Loucy (cell line): Measurements from ENCODE around the gene PITPNB.

Experiments
- H2AFZ ChIP-seq: fragments of 200-600 bp; sonication (generic); 2 replicates; pipeline ENCODE4 v1.6.0; 2016; ENCODE audit warnings: antibody characterized with exemption, mild to moderate bottlenecking, low read length, moderate library complexity
- H3F3A ChIP-seq: fragments of 200-600 bp; 2 replicates; pipeline ENCODE4 v1.6.0; 2016; ENCODE audit warnings: antibody characterized with exemption, low read depth, mild to moderate bottlenecking
- H3K27me3 ChIP-seq: fragments of 200-600 bp; sonication (generic); 2 replicates; pipeline ENCODE4 v1.6.1; 2014; ENCODE audit warnings: low read length, mild to moderate bottlenecking; ENCODE audit not compliant: insufficient read depth, poor library complexity, severe bottlenecking
- H3K36me3 ChIP-seq: fragments of 200-600 bp; sonication (generic); 2 replicates; pipeline ENCODE4 v1.6.1; 2016; ENCODE audit warnings: low read length; ENCODE audit not compliant: insufficient read depth
- H3K4me1 ChIP-seq: fragments of 200-600 bp; sonication (generic); 2 replicates; pipeline ENCODE4 v1.5.1; 2014; ENCODE audit warnings: low read length, mild to moderate bottlenecking; ENCODE audit not compliant: insufficient read depth, poor library complexity, severe bottlenecking
- H3K4me2 ChIP-seq: fragments of 200-600 bp; sonication (generic); 2 replicates; pipeline ENCODE4 v1.6.0; 2014; ENCODE audit warnings: antibody characterized with exemption, low read length, low read depth, mild to moderate bottlenecking; ENCODE audit not compliant: poor library complexity, severe bottlenecking
- H3K4me3 ChIP-seq: fragments of 200-600 bp; sonication (generic); 2 replicates; pipeline ENCODE4 v1.5.1; 2014; ENCODE audit warnings: low read length, mild to moderate bottlenecking, mixed read lengths; ENCODE audit not compliant: poor library complexity, severe bottlenecking
- H3K79me2 ChIP-seq: fragments of 200-600 bp; sonication (generic); 2 replicates; pipeline ENCODE4 v1.6.1; 2014; ENCODE audit warnings: low read length; ENCODE audit not compliant: insufficient read depth
- H3K9ac ChIP-seq: fragments of 200-600 bp; sonication (generic); 2 replicates; pipeline ENCODE4 v1.6.0; 2014; ENCODE audit warnings: mild to moderate bottlenecking, low read depth, low read length, moderate library complexity; ENCODE audit not compliant: poor library complexity, severe bottlenecking
- H3K9me2 ChIP-seq: fragments of 200-600 bp; sonication (generic); replicated peaks from 2 replicates; pipeline ENCODE4 v1.6.1; 2016; ENCODE audit warnings: low read depth, low read length, mixed read lengths
- H3K9me3 ChIP-seq: fragments of 200-600 bp; sonication (generic); 2 replicates; pipeline ENCODE4 v1.6.1; 2014; ENCODE audit warnings: mild to moderate bottlenecking, antibody characterized with exemption, low read length, low read depth; ENCODE audit not compliant: insufficient read depth
- H4K20me1 ChIP-seq: fragments of 200-600 bp; sonication (generic); 2 replicates; pipeline ENCODE4 v1.6.0; 2014; ENCODE audit warnings: antibody characterized with exemption, low read length, mild to moderate bottlenecking; ENCODE audit not compliant: insufficient read depth, poor library complexity, severe bottlenecking
- EZH2phosphoT487 ChIP-seq: fragments of 200-600 bp; IDR thresholded peaks from 2 replicates; pipeline ENCODE4 v1.6.1; 2018; ENCODE audit warnings: antibody characterized with exemption, mild to moderate bottlenecking, moderate library complexity, borderline replicate concordance
- TF ChIP-seq, protein P1 (sequence below): fragments of 200-600 bp; sonication (generic); conservative IDR thresholded peaks from 2 replicates; pipeline ENCODE4 v1.5.1; 2014; ENCODE audit warnings: mild to moderate bottlenecking, antibody characterized with exemption, low read length

PITPNB gene

DNA sequence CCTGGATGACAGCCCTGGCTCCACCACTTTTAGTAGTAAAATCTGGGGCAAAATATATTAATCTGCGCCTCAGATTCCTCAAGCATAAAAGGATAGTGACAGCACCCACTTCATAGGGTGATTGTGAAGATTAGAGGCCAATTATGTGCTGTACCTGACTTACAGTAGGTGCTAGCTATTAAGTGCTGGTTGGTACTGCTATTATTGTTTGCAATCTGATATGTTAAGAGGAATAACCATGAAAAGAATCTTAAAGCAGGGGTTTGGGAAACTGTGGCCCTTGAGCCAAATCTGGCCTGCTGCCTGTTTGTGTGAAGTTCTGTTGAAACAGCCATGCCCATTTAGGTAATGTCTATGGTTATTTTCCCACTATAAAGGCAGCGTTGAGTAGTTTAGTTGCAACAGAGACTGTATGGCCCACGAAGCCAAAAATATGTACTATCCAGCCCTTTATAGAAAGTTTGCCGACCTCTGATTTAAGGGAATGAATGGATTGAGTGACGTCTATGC, 72.8 kb downstream of the PITPNB start:
- Histone ChIP-seq H3F3A (no peaks in the 10 kb centered on the region), H3K36me3 (peaks cover 34% of the 10 kb centered on the region; the same call in 1 of the 2 replicates), H3K4me1 (no peaks in the 10 kb centered on the region), H3K79me2 (no peaks in the 10 kb centered on the region), H3K4me3 (no peak overlapping the region), H4K20me1 (no peaks in the 10 kb centered on the region), H3K9ac (no peak overlapping the region), H3K9me3 (no peaks in the 10 kb centered on the region), H3K9me2 (no peaks in the 10 kb centered on the region), H3K4me2 (no peak overlapping the region), H2AFZ (no peak overlapping the region), H3K27me3 (no peaks in the 10 kb centered on the region)
- TF ChIP-seq, protein P1, sequence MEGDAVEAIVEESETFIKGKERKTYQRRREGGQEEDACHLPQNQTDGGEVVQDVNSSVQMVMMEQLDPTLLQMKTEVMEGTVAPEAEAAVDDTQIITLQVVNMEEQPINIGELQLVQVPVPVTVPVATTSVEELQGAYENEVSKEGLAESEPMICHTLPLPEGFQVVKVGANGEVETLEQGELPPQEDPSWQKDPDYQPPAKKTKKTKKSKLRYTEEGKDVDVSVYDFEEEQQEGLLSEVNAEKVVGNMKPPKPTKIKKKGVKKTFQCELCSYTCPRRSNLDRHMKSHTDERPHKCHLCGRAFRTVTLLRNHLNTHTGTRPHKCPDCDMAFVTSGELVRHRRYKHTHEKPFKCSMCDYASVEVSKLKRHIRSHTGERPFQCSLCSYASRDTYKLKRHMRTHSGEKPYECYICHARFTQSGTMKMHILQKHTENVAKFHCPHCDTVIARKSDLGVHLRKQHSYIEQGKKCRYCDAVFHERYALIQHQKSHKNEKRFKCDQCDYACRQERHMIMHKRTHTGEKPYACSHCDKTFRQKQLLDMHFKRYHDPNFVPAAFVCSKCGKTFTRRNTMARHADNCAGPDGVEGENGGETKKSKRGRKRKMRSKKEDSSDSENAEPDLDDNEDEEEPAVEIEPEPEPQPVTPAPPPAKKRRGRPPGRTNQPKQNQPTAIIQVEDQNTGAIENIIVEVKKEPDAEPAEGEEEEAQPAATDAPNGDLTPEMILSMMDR: no peak
- no peak for TF ChIP-seq EZH2phosphoT487

DNA sequence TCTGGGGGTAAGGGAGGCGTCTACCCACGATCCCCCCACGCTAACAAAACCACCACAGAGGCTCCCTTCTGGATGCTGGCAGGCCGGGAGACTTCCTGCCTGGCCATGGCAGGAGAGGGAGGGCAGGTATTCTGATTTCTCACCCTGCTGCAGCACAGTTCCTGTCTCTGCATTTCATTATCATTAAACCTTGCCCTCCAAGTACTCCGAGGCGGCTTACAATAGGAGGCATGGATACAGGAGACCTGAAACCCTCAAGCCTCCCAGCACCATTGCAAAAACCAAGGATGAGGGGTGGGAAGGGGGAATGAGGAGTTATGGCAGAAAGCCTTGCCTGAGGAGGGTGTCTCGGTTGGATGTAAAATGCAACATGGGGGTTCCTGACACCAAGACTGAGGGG, 73.4 kb downstream of the PITPNB start:
- no peaks in the 10 kb centered on the region for H3K9me3 ChIP-seq
- no peak overlapping the region for H2AFZ ChIP-seq
- TF ChIP-seq, protein P1: no peak
- no peak overlapping the region for H3K4me3 ChIP-seq
- H4K20me1 ChIP-seq: no peaks in the 10 kb centered on the region
- H3K4me2 ChIP-seq: no peak overlapping the region
- H3K4me1 ChIP-seq: no peaks in the 10 kb centered on the region
- no peak overlapping the region for H3K9ac ChIP-seq
- peaks cover 27% of the 10 kb centered on the region; the same call in 1 of the 2 replicates for H3K36me3 ChIP-seq
- no peaks in the 10 kb centered on the region for H3K27me3 ChIP-seq
- H3F3A ChIP-seq: no peaks in the 10 kb centered on the region
- H3K79me2 ChIP-seq: no peaks in the 10 kb centered on the region
- H3K9me2 ChIP-seq: no peaks in the 10 kb centered on the region

DNA sequence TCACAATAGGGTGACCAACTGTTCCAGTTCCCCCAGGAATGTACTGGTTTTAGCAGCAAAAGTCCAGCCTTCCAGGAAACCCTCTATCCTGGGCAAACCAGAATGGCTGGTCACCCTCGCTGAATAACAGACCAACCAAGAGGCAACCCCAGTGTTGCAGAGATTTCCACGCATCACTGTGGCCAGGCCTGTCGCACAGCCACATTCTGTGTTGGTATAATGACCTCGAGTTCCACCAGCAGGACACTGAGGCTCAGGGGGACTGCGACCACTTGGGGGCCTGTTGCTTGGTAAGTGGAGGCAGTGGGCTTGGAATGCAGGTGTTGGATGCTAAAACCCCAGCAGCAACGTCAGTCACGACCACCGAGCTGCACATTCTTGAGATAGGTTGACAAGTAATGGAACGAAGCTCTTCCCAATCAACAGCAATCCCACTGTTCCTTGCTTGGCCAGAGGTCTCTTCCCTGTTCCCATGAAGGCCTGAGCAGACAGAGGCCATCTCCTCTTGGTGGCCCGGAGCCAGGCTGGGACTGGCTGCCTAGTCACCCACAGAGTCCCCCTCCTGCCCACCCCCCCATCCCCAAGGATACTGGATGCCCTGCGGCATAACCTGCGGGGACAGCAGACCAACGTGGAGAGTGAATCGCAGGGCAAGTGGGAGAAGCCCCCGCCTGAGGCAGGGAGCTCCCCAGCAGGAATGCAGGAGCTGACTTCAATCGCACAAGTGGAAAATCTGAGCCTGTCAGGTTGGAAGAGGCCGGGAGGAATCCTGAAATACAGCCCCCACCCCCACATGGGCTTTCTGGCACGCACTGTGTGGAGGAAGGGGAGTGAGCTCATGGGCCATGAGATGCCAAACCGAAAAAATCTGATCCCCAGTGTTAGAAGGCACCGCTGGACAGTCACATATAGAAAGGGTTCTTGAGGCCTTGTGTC, 74.1 kb downstream of the PITPNB start:
- no peak overlapping the region for H3K4me2 ChIP-seq
- H3K9me3 ChIP-seq: no peaks in the 10 kb centered on the region
- H3K4me3 ChIP-seq: no peak overlapping the region
- no peaks in the 10 kb centered on the region for H3K79me2 ChIP-seq
- no peak for TF ChIP-seq EZH2phosphoT487
- TF ChIP-seq, protein P1: no peak
- no peaks in the 10 kb centered on the region for H3F3A ChIP-seq
- H3K4me1 ChIP-seq: no peaks in the 10 kb centered on the region
- H3K27me3 ChIP-seq: no peaks in the 10 kb centered on the region
- no peaks in the 10 kb centered on the region for H4K20me1 ChIP-seq
- H3K9ac ChIP-seq: no peak overlapping the region
- no peak overlapping the region for H2AFZ ChIP-seq
- H3K9me2 ChIP-seq: no peaks in the 10 kb centered on the region
- peaks cover 20% of the 10 kb centered on the region; the same call in 1 of the 2 replicates for H3K36me3 ChIP-seq
